Measurements from ENCODE around the gene TMEM14A.

GRCh38 chr6:52697903-52698302 is 27.0 kb downstream of the TMEM14A start:
- TF ChIP-seq ZNF384 (IDR thresholded peaks at IDR 0.05) (no peak), ARNT (IDR thresholded peaks at IDR 0.05) (no peak)
